AG09309 (cell line): ENCODE data around the gene CEP350.
"Not testable (repeated sequence)": the region's sequence is repeated elsewhere in the genome, so short reads cannot be mapped to it uniquely, and the experiment has no call there.

Experiments used
- DNase-seq: peaks from one replicate; pipeline ENCODE4 v3.0.0-alpha.2; 2010; ENCODE audit warnings: low read depth
- H3K4me3 ChIP-seq: 2 replicates; pipeline ENCODE4 v1.5.1; 2011; ENCODE audit warnings: mild to moderate bottlenecking, low read depth, low read length, moderate library complexity; ENCODE audit not compliant: control insufficient read depth
- CTCF ChIP-seq: IDR thresholded peaks from 2 replicates; pipeline ENCODE4 v1.5.1; 2011; ENCODE audit warnings: mild to moderate bottlenecking, low read depth, low read length, inconsistent platforms; ENCODE audit not compliant: insufficient read depth, control insufficient read depth; ENCODE audit errors: missing control alignments

Gene CEP350

GRCh38 chr1:180123463-180123936 lies 168.9 kb downstream of the CEP350 start:
- DNase-seq: peak; percentile 32

GRCh38 chr1:180130651-180131050 lies 176.0 kb downstream of the CEP350 start:
- DNase-seq: no peak
- no peak overlapping the region for H3K4me3 ChIP-seq
- TF ChIP-seq CTCF: no peak

More at GRCh38 chr1:180123463-180123936, 168.9 kb downstream of the CEP350 start:
- H3K4me3 ChIP-seq: no peak overlapping the region
- TF ChIP-seq CTCF: no peak

- H3K4me3 ChIP-seq: no peak overlapping the region
- peak; percentile 87 for DNase-seq
- TF ChIP-seq CTCF: no peak
These were observed 176.9 kb downstream of the CEP350 start for GRCh38 chr1:180131510-180131909.

GRCh38 chr1:180133193-180133592 lies 178.6 kb downstream of the CEP350 start:
- DNase-seq: no peak
- H3K4me3 ChIP-seq: no peak overlapping the region
- no peak for TF ChIP-seq CTCF

GRCh38 chr1:180133688-180134087 lies 179.1 kb downstream of the CEP350 start:
- not testable (repeated sequence) for DNase-seq, H3K4me3 ChIP-seq

GRCh38 chr1:180135535-180135934 lies 180.9 kb downstream of the CEP350 start:
- no peak for TF ChIP-seq CTCF
- no peak for DNase-seq
- no peak overlapping the region for H3K4me3 ChIP-seq

GRCh38 chr1:180136331-180136967 lies 181.8 kb downstream of the CEP350 start:
- H3K4me3 ChIP-seq: no peak overlapping the region
- no peak for TF ChIP-seq CTCF
- no peak for DNase-seq
